Measurements from ENCODE around the gene SDHB.

Gene SDHB

DNA sequence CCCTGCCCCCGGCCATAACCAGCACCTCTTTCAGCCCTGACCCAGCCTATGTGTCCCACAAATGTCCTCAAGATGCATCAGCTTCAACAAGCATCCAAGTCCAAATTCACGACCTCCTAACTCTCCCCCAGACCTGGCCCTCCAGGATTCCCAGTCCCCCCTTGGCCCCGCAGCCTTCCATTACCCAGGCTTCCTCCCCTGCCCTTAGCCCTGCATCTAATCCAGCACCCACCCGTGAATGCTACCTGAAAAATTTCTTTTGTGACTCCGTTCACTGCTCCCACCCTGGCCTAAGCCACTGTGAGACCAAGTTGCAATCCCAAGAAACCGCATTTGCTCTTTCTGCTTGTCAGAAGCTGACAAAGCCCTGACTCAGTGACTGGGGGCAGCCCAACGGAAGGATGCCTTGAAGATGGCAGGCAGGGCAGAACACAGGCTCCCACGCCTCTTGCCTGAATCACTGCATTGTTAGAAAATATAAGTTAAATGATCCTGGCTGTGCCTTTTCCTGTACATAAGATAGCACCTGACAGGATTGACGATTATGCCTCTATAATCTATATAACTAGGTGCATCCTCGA is 72.5 kb downstream of the SDHB start:
- no peak for DNase-seq

DNA sequence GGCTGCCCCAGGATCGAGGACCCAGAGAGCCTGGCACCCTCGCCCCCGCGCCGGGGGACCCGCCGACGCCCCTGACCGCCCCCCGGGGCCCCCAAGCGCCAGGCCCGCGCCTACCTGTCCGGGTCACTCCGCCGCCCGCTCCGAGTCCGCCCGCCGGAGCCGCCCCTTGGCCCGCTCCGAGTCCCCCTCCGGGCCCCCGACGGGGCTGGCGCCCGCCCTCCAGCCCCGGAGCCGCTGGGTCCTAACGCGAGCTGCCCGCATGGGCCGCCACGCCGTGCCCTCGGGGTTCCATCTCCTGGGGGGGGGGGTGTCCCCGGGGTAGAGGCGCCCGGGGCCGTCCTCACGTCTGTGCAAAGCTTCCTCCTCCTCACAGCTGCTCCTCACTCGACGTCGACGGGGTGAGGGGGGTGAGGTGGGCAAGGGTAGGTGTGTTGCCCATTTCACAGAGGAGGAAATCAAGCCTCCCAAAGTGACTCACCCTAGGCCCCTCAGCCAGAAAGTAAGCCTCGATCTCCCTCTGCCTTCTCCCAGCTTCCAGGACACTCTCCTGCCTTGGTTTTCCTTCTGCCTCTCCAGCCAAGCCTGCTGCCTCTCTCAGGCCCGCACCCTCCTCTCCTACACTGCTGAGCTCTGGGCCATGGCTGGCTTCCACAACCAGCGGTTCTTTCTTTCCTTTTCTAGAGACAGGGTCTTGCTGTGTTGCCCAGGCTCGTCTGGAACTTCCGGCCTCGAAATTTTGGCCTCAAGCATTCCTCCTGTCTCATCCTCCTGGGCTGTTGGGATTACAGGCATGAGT is 73.2 kb downstream of the SDHB start, which contains the start of gene MFAP2:
TSS of gene MFAP2 (minus strand) at position 148 of the 796 bp plus-strand sequence. CDS start 2,347 bp downstream, outside the sequence.
- DNase-seq: no peak

DNA sequence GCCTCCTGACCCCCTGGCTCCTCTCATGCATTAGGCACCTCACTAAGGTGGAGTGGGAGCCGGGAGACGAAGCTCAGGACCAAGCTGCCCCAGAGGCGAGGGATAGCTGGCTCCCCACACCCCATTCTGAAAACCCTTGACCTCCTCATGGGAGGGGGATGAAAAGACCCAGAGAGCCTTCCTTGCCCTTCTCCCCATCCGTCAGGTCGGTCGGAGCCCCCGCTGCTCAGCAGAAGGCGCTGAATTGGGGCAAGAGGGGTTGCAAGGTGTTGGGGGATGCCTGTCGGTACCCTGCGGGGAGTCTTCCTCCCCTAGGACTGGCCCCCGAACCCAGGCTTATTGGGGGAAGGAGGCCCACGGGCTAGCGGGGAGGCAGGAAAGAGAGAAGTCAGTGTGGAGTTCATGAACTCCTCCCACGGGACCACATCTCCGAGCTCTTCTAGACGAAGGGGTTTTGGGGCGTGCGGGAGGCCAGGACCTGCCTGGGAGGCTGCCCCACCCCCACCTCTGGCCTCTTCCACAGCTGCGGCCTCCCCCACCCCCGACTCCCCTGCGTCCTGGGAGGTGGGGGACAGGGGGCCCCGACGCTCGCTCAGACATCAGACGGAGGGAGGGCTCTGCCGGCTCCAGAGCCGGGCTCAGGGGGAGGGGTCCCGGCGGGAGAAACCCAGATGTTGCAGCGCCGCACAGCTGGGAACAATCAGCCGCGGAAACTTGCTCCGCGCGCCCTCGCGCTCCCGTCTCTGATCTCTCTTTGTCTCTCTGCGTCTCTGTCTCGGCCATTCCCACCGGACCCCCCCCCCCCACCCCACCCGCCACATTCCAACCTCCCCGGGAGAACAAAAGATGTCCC is 74.1 kb downstream of the SDHB start:
- no peak for DNase-seq

DNA sequence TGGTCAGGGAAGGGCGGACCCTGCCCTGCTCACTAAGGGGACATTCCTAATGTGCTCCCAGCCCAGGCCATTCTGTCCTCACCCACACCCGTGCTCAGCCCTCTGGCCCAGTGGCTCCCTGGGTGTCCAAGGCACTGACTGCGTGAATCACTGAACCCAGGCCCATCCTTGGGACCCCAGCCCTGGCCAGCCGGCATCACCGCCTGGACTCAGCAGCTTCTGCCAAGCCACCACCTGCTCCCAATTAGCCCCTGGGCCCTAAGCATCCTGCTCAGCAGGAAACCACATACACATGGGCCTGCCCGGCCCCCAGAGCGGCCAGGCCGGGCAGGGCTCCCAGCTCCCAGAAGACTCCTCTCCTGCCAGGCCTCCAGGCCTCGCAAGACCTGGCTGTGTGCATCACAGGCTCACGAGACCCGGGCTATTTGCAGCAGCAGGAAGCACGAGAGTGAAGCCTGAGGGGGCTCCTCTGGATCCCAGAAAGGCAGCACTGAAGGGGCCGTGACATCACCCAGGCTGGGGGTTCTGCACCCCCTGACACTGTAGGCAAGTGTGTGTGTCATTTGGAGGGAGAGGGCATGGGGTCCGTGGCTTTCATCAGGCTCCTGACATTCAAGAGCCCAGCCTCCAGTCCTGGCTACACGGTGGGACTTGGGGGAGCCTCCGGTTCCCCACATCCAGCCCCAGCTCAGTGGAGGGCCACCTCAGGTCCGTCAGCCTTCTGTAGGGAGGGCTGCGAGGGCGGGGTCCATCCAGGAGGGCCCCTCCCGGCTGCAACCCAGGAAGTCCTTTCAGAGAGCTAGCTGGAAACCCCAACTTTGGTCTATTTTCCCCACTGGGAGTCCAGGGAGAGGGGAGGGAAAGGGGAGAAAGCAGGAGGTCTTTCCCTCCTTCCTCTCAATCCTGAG is 75.0 kb downstream of the SDHB start:
- DNase-seq: no peak

DNA sequence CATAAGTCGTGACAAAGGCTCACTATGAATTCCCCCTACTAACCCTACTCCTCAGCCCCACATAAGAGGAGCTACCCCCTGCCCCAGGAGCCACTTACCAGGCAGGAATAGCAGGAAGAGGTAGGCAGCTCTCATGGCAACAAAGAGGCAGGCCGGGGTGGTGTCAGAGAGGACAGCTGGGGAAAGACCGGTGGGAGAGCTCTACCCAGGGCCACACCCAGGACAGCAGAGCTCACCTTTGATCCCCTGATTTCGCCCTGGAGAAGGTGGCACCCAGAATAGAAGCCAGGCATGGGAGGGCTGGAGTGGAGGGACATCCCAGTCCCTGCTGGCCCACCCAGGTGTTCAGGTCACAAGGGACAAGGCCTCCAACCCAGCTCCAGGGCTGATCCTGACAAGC is 75.7 kb downstream of the SDHB start:
- DNase-seq: no peak

DNA sequence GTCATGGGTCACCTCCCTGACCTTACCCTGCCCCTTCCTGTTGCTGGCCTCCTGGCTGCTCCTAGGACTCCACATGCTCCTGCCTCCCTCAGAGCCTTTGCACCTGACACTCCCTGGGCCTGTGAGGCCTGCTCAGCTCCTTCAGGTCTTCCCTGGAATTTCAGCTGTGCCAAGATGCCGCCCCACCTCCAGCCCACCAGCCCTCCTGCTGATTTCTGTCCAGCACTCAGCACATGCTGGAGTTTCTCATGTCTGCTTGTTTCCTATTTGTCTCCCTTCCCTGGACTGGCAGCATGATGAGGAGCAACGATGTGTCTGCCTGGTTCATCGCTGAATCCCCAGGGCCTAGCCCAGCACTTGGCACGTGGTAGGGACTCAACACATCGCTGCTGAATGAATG is 76.5 kb downstream of the SDHB start:
- DNase-seq: no peak

DNA sequence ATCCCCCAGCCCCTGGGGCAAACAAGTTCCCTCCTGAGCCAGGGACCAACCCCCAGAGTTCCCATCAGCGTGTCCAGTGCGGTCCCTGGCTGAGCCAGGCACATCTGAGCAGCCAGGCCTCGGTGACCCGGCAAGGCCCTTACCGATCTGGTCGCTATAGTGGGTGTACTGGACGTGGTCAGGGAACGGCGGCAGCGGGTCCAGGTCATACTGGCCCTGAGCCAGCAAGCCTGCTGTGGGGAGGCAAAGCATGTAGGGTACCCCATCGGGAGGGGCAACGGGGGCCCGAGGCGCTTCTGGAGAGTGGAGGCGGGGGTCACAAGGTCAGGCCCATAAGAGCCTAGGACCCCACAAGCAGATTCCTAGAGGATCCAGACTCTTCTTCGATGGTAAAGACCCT is 76.9 kb downstream of the SDHB start:
- DNase-seq: no peak

DNA sequence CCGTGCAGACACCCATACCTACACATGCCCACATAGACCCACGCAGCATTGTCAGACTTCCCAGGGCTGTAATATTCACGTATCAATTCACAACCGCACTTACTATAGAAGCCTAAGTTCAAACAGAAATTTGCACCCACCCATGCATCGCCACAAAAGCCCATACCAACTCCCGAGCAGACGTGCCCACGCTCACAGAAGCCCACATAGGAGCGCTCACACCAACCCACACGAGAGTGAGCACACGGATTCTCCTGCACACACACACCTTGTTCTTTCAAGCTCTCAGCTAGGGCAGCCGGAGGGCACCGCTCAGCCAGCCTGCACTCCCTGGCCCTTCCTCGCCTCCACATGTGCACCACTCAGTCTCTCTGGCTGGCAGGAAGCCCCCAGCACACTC is 78.0 kb downstream of the SDHB start:
- no peak for DNase-seq

DNA sequence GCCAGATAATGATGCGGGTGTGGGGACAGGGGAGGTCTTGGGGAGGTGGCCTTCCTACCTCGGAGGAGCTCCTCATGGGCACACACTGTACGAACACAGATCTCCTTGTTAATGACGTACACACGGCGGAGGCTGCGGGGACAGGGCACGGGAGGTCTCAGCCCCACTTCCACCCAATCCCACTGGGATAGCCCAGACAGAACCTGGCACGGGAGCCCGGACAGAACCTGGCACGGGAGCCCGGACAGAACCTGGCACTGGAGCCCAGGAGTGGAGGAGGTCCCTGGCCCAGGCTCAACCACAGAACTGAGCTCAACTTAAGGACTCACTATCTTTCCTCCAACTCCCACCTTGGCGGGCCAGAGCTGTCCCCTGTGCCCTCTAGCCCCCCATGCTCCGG is 78.6 kb downstream of the SDHB start:
- no peak for DNase-seq

DNA sequence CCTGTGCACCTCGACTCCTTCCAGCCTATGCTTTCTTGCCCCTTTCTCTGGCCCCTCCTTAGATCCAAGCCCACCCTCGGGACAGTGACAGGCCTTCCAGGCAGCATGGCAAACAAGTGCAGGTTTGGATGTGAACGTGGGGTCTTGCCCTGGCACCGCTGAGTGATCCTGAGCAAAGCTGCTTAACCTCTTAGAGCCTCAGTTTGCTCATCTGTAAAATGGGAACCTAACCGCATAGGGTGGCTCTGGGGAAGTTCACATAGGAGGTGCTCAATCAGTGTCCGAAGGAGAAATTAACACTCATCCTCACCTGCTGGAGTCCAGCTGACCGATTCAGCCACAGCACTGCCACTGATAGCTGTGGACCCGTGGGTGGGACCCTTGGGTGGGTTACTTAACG is 80.6 kb downstream of the SDHB start:
- DNase-seq: no peak

DNA sequence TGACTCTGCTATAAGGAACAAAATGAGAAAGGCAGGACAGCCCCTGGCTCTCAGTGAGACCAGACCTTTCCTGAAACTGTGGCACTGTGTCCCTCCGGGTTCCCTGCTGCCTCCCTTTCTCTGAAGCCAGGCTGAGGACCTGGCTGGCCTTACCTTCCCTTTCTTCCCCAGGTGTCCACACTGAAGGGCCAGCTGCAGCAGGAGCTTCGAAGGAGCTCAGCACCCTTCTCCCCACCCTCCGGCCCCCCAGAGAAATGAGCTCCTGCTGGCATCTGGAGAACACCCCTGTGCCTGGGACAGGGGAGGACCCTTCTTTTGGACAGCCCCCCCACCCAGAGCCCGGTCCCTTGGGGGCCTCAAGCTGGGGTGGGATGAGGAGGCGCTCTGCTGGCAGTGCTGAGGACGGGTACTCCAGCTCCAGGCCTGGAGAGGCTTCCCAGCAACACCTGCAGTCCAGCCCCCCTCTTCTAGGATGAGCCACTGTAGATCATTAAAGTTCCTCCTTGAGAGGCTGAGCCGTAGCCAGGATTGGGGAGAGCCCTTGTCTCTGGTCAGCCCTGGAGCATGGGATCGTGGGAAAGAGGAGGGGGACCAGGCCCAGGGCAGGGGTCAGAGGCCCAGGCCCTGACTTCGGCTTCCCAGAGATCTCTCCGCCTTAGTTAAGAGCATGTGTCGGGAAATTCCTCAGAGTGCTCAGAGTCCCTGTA is 81.5 kb downstream of the SDHB start:
- DNase-seq: no peak

DNA sequence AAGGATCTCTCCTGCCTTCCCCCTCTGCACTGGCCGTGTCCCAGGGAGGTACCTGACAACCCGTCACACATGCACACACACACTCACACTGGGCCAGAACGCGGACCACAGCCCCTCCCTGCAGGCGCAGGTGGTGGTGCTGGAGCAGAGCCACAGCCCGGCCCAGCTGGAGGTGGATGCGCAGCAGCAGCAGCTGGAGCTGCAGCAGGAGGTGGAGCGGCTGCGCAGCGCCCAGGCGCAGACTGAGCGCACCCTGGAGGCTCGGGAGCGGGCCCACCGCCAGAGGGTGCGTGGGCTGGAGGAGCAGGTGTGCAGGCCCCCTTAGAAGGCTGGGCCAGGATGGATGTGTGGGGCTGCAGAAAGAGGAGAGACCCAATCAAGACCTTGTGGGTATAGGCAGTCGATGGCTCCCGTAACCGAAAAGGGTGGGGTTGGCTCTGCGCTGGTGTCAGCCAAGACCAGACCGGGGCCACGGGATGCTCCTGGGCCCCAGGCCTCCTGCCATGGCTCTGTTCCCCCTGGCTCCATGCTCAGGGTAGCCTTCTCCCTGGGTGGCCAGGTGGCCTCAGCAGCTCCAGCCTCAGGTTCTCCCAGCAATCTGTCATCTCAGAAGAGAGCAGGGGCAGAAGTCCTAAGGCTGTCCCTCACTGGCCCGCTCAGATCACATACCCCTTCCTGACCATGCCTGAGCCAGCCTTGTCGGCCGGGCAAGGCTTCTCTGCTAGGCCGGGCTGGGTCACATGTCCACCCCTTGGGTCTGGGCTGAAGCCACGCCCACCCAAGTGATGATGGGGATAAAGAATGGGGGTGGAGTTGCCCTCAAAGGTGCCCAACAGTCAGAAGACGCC is 82.3 kb downstream of the SDHB start:
- no peak for DNase-seq

DNA sequence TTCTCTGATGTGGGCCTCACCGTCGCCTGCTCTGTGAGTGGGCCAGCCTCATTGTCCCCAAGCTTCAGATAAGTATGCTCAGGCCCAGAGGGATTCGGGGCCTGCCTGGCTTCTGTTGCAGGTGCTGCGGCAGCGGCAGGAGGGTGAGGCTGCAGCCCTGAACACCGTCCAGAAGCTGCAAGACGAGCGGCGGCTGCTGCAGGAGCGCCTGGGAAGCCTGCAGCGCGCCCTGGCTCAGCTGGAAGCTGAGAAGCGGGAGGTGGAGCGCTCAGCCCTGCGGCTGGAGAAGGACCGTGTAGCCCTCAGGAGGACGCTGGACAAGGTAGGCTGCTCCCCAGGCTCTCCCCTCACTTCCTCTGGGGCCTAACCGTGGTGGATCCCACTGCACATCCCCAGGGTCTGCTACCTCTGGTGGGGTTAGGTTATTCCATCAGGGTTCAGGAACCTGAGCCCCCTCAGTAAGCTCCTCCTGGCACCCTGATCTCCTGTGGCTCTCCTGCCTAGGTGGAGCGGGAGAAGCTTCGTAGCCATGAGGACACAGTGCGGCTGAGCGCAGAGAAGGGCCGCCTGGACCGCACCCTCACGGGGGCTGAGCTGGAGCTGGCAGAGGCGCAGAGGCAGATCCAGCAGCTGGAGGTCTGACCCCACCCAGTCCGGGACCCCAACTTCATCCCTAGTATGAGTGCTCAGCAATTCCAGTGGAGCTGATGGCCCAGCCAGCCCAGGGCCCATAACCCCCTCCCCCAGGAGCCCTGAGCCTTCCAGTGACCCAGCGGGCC is 83.5 kb downstream of the SDHB start:
- no peak for DNase-seq

DNA sequence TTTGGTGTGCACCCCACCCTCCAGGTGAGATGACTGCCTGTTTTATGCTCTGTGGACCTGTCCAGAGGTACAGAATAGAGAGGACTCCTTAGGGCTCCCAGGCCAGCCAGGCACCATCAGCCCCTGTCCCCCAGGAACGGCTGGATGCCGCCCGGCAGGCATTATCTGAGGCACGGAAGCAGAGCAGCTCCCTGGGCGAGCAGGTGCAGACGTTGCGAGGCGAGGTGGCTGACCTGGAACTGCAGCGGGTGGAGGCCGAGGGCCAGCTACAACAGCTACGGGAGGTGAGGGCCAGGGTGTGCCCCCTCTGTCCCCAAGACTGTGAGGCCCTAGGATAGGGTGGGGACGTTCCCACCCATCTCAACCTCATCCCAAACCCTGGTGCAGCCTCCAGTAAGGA is 84.2 kb downstream of the SDHB start:
- DNase-seq: no peak

DNA sequence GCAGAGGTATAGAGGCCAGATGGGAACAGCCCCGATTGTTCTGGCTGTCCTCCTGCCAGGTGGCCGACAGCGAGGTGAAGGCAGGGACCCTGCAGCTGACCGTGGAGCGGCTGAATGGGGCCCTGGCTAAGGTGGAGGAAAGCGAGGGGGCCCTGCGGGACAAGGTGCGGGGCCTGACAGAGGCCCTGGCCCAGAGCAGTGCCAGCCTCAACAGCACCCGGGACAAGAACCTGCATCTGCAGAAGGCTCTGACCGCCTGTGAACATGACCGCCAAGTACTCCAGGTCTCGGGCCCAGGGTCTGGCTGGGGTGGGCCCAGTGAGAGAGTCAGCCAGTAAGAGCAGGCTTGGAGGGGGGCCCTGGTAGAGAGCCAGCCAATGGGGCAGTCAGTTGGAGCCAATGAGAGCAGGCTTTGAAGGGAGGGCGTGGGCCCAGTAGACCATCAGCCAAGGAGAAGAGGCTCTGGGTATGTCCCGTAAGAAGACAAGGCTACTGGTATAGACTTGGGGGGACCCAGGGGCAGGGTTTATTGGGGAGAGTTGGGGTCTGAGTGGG is 84.7 kb downstream of the SDHB start:
- no peak for DNase-seq
